Endodermal cell (in vitro differentiated cells): ENCODE measurements around the gene MMP15. TPM values are rescaled to one million over a fixed set of nuclear protein-coding genes. Genes with fewer than 3 reads are reported as not detected.
"Not testable (repeated sequence)": the region's sequence is repeated elsewhere in the genome, so short reads cannot be mapped to it uniquely, and the experiment has no call there.

ENCODE experiments used
- DNase-seq: peaks from one replicate; pipeline ENCODE4 v3.0.0-alpha.2; 2017
- H3K27ac ChIP-seq: 2 replicates; pipeline ENCODE4 v1.5.1; 2013; ENCODE audit warnings: mild to moderate bottlenecking, low read depth, low read length, moderate library complexity
- H3K27me3 ChIP-seq: 2 replicates; pipeline ENCODE4 v1.6.1; 2013; ENCODE audit warnings: mild to moderate bottlenecking, low read length, moderate library complexity; ENCODE audit not compliant: insufficient read depth, control insufficient read depth, poor library complexity, severe bottlenecking
- H3K36me3 ChIP-seq: 2 replicates; pipeline ENCODE4 v1.7.0; 2013; ENCODE audit warnings: mild to moderate bottlenecking, low read length, moderate library complexity; ENCODE audit not compliant: control insufficient read depth, insufficient read depth
- H3K4me1 ChIP-seq: one replicate; pipeline ENCODE4 v1.7.0; 2013; ENCODE audit warnings: low read length; ENCODE audit not compliant: control insufficient read depth, insufficient read depth
- H3K4me3 ChIP-seq: 2 replicates; pipeline ENCODE4 v1.5.1; 2013; ENCODE audit warnings: mild to moderate bottlenecking, low read length, moderate library complexity
- H3K9ac ChIP-seq: 2 replicates; pipeline ENCODE4 v1.6.1; 2013; ENCODE audit warnings: mild to moderate bottlenecking, low read length, moderate library complexity; ENCODE audit not compliant: poor library complexity, severe bottlenecking; ENCODE audit errors: extremely low read depth
- H3K9me3 ChIP-seq: 2 replicates; pipeline ENCODE4 v1.6.1; 2013; ENCODE audit warnings: mild to moderate bottlenecking, low read length, moderate library complexity; ENCODE audit not compliant: control insufficient read depth
- H3K27ac Mint-ChIP-seq: 2 replicates; pipeline ENCODE4 v1.8.0; 2020; ENCODE audit warnings: mixed read lengths
- H3K27me3 Mint-ChIP-seq: 2 replicates; pipeline ENCODE4 v1.8.0; 2021; ENCODE audit warnings: mild to moderate bottlenecking, mixed read lengths; ENCODE audit not compliant: insufficient read depth
- H3K36me3 Mint-ChIP-seq: 2 replicates; pipeline ENCODE4 v1.8.0; 2020; ENCODE audit warnings: low read depth, mixed read lengths
- H3K4me1 Mint-ChIP-seq: 2 replicates; pipeline ENCODE4 v1.8.0; 2020; ENCODE audit warnings: mixed read lengths
- H3K4me3 Mint-ChIP-seq: 2 replicates; pipeline ENCODE4 v1.8.0; 2020; ENCODE audit warnings: mild to moderate bottlenecking, moderate library complexity, mixed read lengths
- H3K9me3 Mint-ChIP-seq: 2 replicates; pipeline ENCODE4 v1.8.0; 2020; ENCODE audit warnings: mild to moderate bottlenecking, mixed read lengths
- WGBS, 2 experiments: methylation state at CpG; one replicate each; pipeline versions ENCODE4 v1.1.5 to v1.1.7; 2013; ENCODE audit warnings: missing lambda C conversion rate in 2 of 2, mixed read lengths in 1 of 2; ENCODE audit not compliant: insufficient coverage in 1 of 2, insufficient read length in 1 of 2; 5-methylcytosine and 5-hydroxymethylcytosine counted together
- total RNA-seq, 2 donors: library from RNA; stranded (reverse); fragmentation: NEBNext Ultra II Directional in 1 of 2; extraction: Animal tissue kit (Norgen Biotek cat#: 25700) in 1 of 2; gene quantifications; 2 replicates in 1 of 2; 3 replicates in 1 of 2; pipeline ENCODE4 v1.2.1, GENCODE V29; 2021
- TF ChIP-seq, protein P1 (sequence below): fragments of 200-600 bp; sonication (generic); conservative IDR thresholded peaks from 2 replicates; pipeline ENCODE4 v1.5.0; 2021; ENCODE audit warnings: antibody characterized with exemption, mild to moderate bottlenecking

Gene MMP15
- total RNA-seq, 2 donors from 2014 or later: 99.8 to 105 TPM

DNA sequence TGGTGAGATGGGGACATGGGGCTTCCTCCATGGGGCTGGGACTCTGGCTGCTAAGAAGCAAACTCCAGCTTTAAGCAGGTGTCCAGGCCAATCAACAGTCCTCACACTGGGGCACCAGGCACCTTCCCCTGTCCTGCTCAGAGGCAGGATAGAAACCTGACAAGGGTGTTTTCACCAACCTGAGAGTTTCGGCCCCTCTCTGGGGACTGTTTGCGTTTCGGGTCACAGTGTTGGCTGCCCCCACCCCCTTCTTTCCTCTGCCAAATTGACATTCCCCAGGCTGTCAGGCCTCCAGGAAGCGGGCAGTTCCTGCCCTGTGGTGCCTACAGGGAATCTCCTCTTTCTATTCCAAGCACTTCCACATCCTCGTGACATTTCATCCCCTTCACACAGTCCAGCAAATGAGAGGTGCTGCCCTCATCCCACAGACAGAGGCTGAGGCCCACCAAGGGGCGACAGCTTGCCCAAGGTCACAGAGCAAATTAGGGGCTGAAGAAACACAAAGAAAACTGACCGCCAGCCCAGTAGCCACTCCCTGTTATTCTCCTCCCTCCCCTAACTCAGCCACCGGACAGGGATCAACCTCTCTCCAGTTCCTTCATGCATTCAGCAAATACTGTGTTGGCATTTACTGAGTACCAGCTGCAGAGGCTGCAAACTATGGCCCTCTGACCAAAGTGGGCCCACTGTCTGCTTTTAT, 38.0 kb downstream of the MMP15 start:
- no peaks in the 10 kb centered on the region for H3K4me1 ChIP-seq
- no peaks in the 10 kb centered on the region for H3K27me3 Mint-ChIP-seq
- no peaks in the 10 kb centered on the region for H3K36me3 ChIP-seq
- H3K4me1 Mint-ChIP-seq: peaks cover 11% of the 10 kb centered on the region
- TF ChIP-seq, protein P1, sequence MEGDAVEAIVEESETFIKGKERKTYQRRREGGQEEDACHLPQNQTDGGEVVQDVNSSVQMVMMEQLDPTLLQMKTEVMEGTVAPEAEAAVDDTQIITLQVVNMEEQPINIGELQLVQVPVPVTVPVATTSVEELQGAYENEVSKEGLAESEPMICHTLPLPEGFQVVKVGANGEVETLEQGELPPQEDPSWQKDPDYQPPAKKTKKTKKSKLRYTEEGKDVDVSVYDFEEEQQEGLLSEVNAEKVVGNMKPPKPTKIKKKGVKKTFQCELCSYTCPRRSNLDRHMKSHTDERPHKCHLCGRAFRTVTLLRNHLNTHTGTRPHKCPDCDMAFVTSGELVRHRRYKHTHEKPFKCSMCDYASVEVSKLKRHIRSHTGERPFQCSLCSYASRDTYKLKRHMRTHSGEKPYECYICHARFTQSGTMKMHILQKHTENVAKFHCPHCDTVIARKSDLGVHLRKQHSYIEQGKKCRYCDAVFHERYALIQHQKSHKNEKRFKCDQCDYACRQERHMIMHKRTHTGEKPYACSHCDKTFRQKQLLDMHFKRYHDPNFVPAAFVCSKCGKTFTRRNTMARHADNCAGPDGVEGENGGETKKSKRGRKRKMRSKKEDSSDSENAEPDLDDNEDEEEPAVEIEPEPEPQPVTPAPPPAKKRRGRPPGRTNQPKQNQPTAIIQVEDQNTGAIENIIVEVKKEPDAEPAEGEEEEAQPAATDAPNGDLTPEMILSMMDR: no peak
- no peaks in the 10 kb centered on the region for H3K9me3 Mint-ChIP-seq
- 70 to 78% methylated on average over 6 to 8 of the region's 8 CpGs for WGBS, 2 experiments
- H3K4me3 ChIP-seq: no peak overlapping the region
- H3K4me3 Mint-ChIP-seq: no peak overlapping the region
- H3K27ac ChIP-seq: no peak overlapping the region
- no peaks in the 10 kb centered on the region for H3K9me3 ChIP-seq
- H3K36me3 Mint-ChIP-seq: no peaks in the 10 kb centered on the region
- no peak overlapping the region for H3K27ac Mint-ChIP-seq
- DNase-seq: peak; percentile 59
- no peak overlapping the region for H3K9ac ChIP-seq
- no peaks in the 10 kb centered on the region for H3K27me3 ChIP-seq

DNA sequence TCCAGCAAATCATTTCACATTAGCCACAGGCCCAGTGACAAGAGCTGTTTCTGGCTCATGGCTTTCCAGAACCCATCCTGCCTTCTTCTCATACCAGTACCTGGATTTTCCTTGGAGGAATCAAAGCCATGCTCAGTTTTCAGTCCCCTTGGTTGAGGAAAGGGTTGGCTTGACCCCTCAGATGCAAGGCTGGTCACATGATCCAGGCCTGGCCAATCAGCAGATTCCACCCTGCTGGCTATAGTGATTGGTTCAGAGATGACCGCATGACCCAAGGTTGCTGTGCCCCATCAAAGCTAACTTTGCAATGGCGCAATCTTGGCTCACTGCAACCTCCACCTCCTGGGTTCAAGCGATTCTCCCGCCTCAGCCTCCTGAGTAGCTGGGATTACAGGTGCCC, 45.0 kb downstream of the MMP15 start:
- H3K27me3 Mint-ChIP-seq: peaks cover 3% of the 10 kb centered on the region
- Histone ChIP-seq H3K4me1 (no peaks in the 10 kb centered on the region), H3K9me3 (no peaks in the 10 kb centered on the region), H3K27ac (no peak overlapping the region), H3K9ac (no peak overlapping the region), H3K36me3 (no peaks in the 10 kb centered on the region), H3K4me3 (no peak overlapping the region), H3K27me3 (no peaks in the 10 kb centered on the region)
- H3K4me3 Mint-ChIP-seq: no peak overlapping the region
- no peaks in the 10 kb centered on the region for H3K4me1 Mint-ChIP-seq
- H3K9me3 Mint-ChIP-seq: peaks cover 7% of the 10 kb centered on the region
- H3K27ac Mint-ChIP-seq: no peak overlapping the region
- no peak for DNase-seq
- 90 to 94% methylated on average over 2 to 4 of the region's 4 CpGs for whole genome bisulfite sequencing, 2 experiments
- TF ChIP-seq, protein P1: no peak
- H3K36me3 Mint-ChIP-seq: no peaks in the 10 kb centered on the region

DNA sequence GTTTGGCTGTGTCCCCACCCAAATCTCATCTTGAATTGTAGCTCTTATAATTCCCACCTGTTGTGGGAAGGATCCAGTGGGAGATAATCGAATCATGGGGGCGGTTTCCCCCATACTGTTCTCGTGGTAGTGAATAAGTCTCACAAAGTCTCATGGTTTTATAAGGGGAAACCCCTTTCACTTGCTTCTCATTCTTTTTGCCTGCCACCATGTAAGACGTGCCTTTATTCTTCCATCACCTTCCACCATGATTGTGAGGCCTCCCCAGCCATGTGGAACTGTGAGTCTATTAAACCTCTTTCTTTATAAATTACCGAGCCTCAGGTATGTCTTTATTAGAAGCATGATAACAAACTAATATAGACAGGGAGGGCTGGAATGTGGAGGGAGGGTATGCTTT, 46.6 kb downstream of the MMP15 start:
- 88 to 93% methylated on average over 4 to 5 of the region's 5 CpGs for WGBS, 2 experiments
- not testable (repeated sequence) for DNase-seq, H3K27me3 Mint-ChIP-seq

DNA sequence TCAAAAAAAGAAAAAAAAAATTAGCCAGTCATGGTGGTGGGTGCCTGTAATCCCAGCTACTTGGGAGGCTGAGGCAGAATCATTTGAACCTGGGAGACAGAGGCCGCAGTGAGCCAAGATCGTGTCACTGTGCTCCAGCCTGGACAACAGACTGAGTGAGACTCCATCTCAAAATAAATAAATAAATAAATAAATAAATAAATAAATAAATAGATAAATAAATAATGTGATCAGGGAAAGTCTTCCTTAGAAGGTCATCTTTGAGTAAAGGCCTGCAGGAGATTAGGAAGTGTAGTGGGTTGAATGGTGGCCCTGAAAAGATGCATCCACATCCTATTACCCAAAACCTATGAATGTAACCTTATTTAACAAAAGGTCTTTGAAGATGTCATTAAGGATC, 47.5 kb downstream of the MMP15 start:
- H3K9me3 Mint-ChIP-seq: peaks cover 17% of the 10 kb centered on the region
- H3K27me3 Mint-ChIP-seq, H3K27ac ChIP-seq, H3K4me1 ChIP-seq, H3K4me1 Mint-ChIP-seq, H3K36me3 Mint-ChIP-seq, H3K36me3 ChIP-seq, H3K27me3 ChIP-seq, DNase-seq, H3K9ac ChIP-seq, H3K4me3 ChIP-seq, H3K27ac Mint-ChIP-seq, H3K4me3 Mint-ChIP-seq, H3K9me3 ChIP-seq: not testable (repeated sequence)
- 71 to 80% methylated on average over 1 to 2 of the region's 2 CpGs for WGBS, 2 experiments

More for the DNA sequence above, 46.6 kb downstream of the MMP15 start:
- H3K27ac ChIP-seq, H3K4me3 Mint-ChIP-seq, H3K4me3 ChIP-seq, H3K4me1 Mint-ChIP-seq, H3K4me1 ChIP-seq, H3K9ac ChIP-seq, H3K36me3 Mint-ChIP-seq, H3K27ac Mint-ChIP-seq, H3K9me3 ChIP-seq, H3K36me3 ChIP-seq, H3K27me3 ChIP-seq: not testable (repeated sequence)
- H3K9me3 Mint-ChIP-seq: peaks cover 15% of the 10 kb centered on the region
